ENCODE data around the gene AGFG2. TPM values are rescaled to one million over a fixed set of nuclear protein-coding genes. Genes with fewer than 3 reads are reported as not detected.
A peak's percentile ranks its signal among the peaks of the same experiment; 100 is the strongest.

The AGFG2 gene
- total and polyA plus RNA-seq, 2 of the 13 experiments (the other 11 are each of a cell fraction or from before 2014, with no cell fraction given), result 125 to 132 TPM

GRCh38 chr7:100585511-100586265 is 46.7 kb downstream of the AGFG2 start, which contains the start of gene LRCH4 (continued):
- TF ChIP-seq ZNF878 (CRISPR knock-in tag; IDR thresholded peaks at IDR 0.05), result 0 out of 2 replicates have a peak, but pooled peaks have one; percentile 34
- TF ChIP-seq ZFX (CRISPR knock-in tag; IDR thresholded peaks at IDR 0.05; ENCODE audit: low read depth), result peak; percentile 66
- TF ChIP-seq, protein P1, sequence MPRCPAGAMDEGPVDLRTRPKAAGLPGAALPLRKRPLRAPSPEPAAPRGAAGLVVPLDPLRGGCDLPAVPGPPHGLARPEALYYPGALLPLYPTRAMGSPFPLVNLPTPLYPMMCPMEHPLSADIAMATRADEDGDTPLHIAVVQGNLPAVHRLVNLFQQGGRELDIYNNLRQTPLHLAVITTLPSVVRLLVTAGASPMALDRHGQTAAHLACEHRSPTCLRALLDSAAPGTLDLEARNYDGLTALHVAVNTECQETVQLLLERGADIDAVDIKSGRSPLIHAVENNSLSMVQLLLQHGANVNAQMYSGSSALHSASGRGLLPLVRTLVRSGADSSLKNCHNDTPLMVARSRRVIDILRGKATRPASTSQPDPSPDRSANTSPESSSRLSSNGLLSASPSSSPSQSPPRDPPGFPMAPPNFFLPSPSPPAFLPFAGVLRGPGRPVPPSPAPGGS (CRISPR knock-in tag; IDR thresholded peaks at IDR 0.05), result peak; percentile 91
- TF ChIP-seq ZNF703 (CRISPR knock-in tag; IDR thresholded peaks at IDR 0.05; ENCODE audit: borderline replicate concordance), result no peak
- TF ChIP-seq, protein P2, sequence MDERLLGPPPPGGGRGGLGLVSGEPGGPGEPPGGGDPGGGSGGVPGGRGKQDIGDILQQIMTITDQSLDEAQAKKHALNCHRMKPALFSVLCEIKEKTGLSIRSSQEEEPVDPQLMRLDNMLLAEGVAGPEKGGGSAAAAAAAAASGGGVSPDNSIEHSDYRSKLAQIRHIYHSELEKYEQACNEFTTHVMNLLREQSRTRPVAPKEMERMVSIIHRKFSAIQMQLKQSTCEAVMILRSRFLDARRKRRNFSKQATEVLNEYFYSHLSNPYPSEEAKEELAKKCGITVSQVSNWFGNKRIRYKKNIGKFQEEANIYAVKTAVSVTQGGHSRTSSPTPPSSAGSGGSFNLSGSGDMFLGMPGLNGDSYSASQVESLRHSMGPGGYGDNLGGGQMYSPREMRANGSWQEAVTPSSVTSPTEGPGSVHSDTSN (CRISPR knock-in tag; IDR thresholded peaks at IDR 0.05), result no peak
- peak; percentile 74 for TF ChIP-seq RAD21 (CRISPR knock-in tag; IDR thresholded peaks at IDR 0.05)
- TF ChIP-seq NCOA5 (CRISPR knock-in tag; IDR thresholded peaks at IDR 0.05), result no peak
- no peak for TF ChIP-seq MNT (IDR thresholded peaks at IDR 0.05)
- no peak for TF ChIP-seq MLLT10 (CRISPR knock-in tag; IDR thresholded peaks at IDR 0.05)
- no peak for TF ChIP-seq ZNF773 (CRISPR knock-in tag; IDR thresholded peaks at IDR 0.05; ENCODE audit: borderline replicate concordance)
- TF ChIP-seq EHMT2 (IDR thresholded peaks at IDR 0.05; ENCODE audit: borderline replicate concordance, low read depth, low read length), result no peak
- TF ChIP-seq TBP (CRISPR knock-in tag; IDR thresholded peaks at IDR 0.05), result no peak
- TF ChIP-seq FOXJ3 (CRISPR knock-in tag; IDR thresholded peaks at IDR 0.05; ENCODE audit: borderline replicate concordance), result no peak
- no peak for TF ChIP-seq ZNF20 (CRISPR knock-in tag; IDR thresholded peaks at IDR 0.05)
- peak; percentile 44; the same call in 1 of the 2 replicates for TF ChIP-seq FOXK1 (CRISPR knock-in tag; IDR thresholded peaks at IDR 0.05; ENCODE audit: borderline replicate concordance, low read depth)
- no peak for TF ChIP-seq XBP1 (CRISPR knock-in tag; IDR thresholded peaks at IDR 0.05)
